ENCODE data around the gene THSD4. TPM values are rescaled to one million over a fixed set of nuclear protein-coding genes. Genes with fewer than 3 reads are reported as not detected.

THSD4 gene
- total and polyA plus RNA-seq, 2 of the 8 experiments (the other 6 are each of a cell fraction or from before 2014, with no cell fraction given), result 2.5 to 6.2 TPM

GRCh38 chr15:71701808-71702207 is 586.5 kb downstream of the THSD4 start:
- Histone ChIP-seq H4K8ac (ENCODE audit: extremely low read depth, insufficient read depth, low read length) (no peak overlapping the region), H3K4me1 (replicated peaks in 1 of 4; ENCODE audit: control insufficient read depth in 3 of 4, insufficient read depth in 4 of 4, low read length in 3 of 4) (no peaks in the 10 kb centered on the region; a peak in 2 of 7 replicates), H3K23me2 (ENCODE audit: low read depth, low read length) (0 out of 2 replicates have a peak, but pooled peaks cover 2% of the 10 kb centered on the region), H3K23ac (ENCODE audit: insufficient read length) (no peak overlapping the region), H3K27me3 (replicated peaks in 1 of 4; ENCODE audit: control insufficient read depth in 3 of 4, extremely low read depth in 1 of 4, insufficient read depth in 3 of 4, low read length in 3 of 4) (no peaks in the 10 kb centered on the region; a peak in 1 of 7 replicates), H3K9me3 (ENCODE audit: insufficient read depth in 2 of 2, low read depth in 1 of 2, low read length in 1 of 2) (no peaks in the 10 kb centered on the region), H3K79me2 (ENCODE audit: control insufficient read depth in 1 of 2, insufficient read depth in 2 of 2, low read length in 2 of 2) (no peaks in the 10 kb centered on the region), H2AFZ (ENCODE audit: low read length) (no peak overlapping the region), H2AK5ac (ENCODE audit: low read depth, low read length) (no peak overlapping the region), H2BK15ac (ENCODE audit: low read length) (no peak overlapping the region), H3K79me1 (ENCODE audit: low read depth, low read length) (no peaks in the 10 kb centered on the region), H2BK120ac (replicated peaks; ENCODE audit: low read depth, low read length) (no peak overlapping the region), H2BK5ac (ENCODE audit: low read depth, low read length) (no peak overlapping the region), H3K4ac (replicated peaks; ENCODE audit: insufficient read length, low read depth, low read length) (no peak overlapping the region), H2BK20ac (ENCODE audit: low read length) (no peak overlapping the region), H3K18ac (ENCODE audit: extremely low read depth, low read length) (no peak overlapping the region), H2BK12ac (ENCODE audit: low read depth, low read length) (no peak overlapping the region), H3K4me3 (ENCODE audit: extremely low read depth in 1 of 4, insufficient read depth in 2 of 4, low read depth in 3 of 4, low read length in 4 of 4) (no peak overlapping the region), H4K5ac (ENCODE audit: insufficient read length, low read depth, low read length) (no peak overlapping the region), H3K56ac (replicated peaks; ENCODE audit: insufficient read length, low read depth, low read length) (no peak overlapping the region), H3K36me3 (ENCODE audit: control insufficient read depth in 2 of 4, insufficient read depth in 4 of 4, low read length in 3 of 4) (no peaks in the 10 kb centered on the region), H3K9ac (replicated peaks in 1 of 4; ENCODE audit: extremely low read depth in 1 of 4, low read depth in 3 of 4, low read length in 3 of 4) (no peak overlapping the region), H4K91ac (replicated peaks; ENCODE audit: insufficient read length, low read length) (no peak overlapping the region), H3K14ac (ENCODE audit: insufficient read length) (no peak overlapping the region), H3K4me2 (ENCODE audit: insufficient read depth in 1 of 2, low read depth in 2 of 2, low read length in 2 of 2) (no peak overlapping the region), H3K27ac (ENCODE audit: low read depth, low read length) (no peak overlapping the region), H4K20me1 (replicated peaks in 1 of 2; ENCODE audit: control insufficient read depth in 1 of 2, insufficient read depth in 2 of 2, low read length in 2 of 2) (no peaks in the 10 kb centered on the region)
- DNase-seq (ENCODE audit: low read depth in 1 of 2, low spot score in 2 of 2) (no peak), FAIRE-seq (no peak)
- TF ChIP-seq KDM1A (IDR thresholded peaks at IDR 0.05; ENCODE audit: borderline replicate concordance, low read length) (no peak), POLR2AphosphoS5 (IDR thresholded peaks at IDR 0.05; ENCODE audit: low read depth, low read length) (no peak), SRF (IDR thresholded peaks at IDR 0.05; ENCODE audit: low read depth, low read length) (no peak), KDM5A (IDR thresholded peaks at IDR 0.05; ENCODE audit: low read length) (no peak), TEAD4 (IDR thresholded peaks at IDR 0.05; ENCODE audit: low read depth, low read length) (no peak), BCL11A (IDR thresholded peaks at IDR 0.05; ENCODE audit: low read depth in 2 of 2, low read length in 2 of 2) (no peak), FOSL1 (IDR thresholded peaks at IDR 0.05; ENCODE audit: insufficient read depth, low read depth, low read length) (no peak), SUZ12 (IDR thresholded peaks at IDR 0.05; ENCODE audit: low read length) (no peak), CEBPB (IDR thresholded peaks at IDR 0.05; ENCODE audit: low read depth, low read length) (no peak), TBP (IDR thresholded peaks at IDR 0.05; ENCODE audit: low read depth, low read length) (no peak), SP4 (IDR thresholded peaks at IDR 0.05; ENCODE audit: low read length) (no peak), EZH2 (IDR thresholded peaks at IDR 0.05; ENCODE audit: low read depth, low read length, severe bottlenecking) (no peak), SIRT6 (IDR thresholded peaks at IDR 0.05; ENCODE audit: low read length) (no peak)
- 87% methylated on average over 3 of the region's 3 CpGs; no CpG with 5 or more reads in 1 of the 2 experiments for WGBS, 2 experiments (ENCODE audit: extremely low coverage in 1 of 2, insufficient coverage in 1 of 2, insufficient read length in 1 of 2, insufficient replicate concordance in 2 of 2, low coverage in 1 of 2, low lambda C conversion rate in 2 of 2, missing lambda C conversion rate in 1 of 2)
- ChIA-PET CTCF (ENCODE audit: partially characterized antibody) (no interaction called here), POLR2A (ENCODE audit: partially characterized antibody) (no interaction called here)

All from H1 (cell line).